IMR-90 (cell line): ENCODE measurements around the gene KDM1B. TPM values are rescaled to one million over a fixed set of nuclear protein-coding genes. Genes with fewer than 3 reads are reported as not detected.

Experiments used
- ATAC-seq: fragments of 200-7000 bp; cut with Tn5 transposase; 2 replicates; pipeline ENCODE4 v1.9.1; 2020; ENCODE audit warnings: low read depth, mild to moderate bottlenecking, moderate library complexity
- BruUV-seq: library from RNA; stranded (reverse); fragments of 400-500 nt; replicated peaks from 2 replicates; lab custom pipeline; 2021; lab: Mats Ljungman, UMichigan
- CTCF ChIA-PET: fragments of 300-600 bp; formaldehyde crosslinking; extraction: SDS; loops from one replicate; lab custom pipeline; 2021; ENCODE audit warnings: antibody characterized with exemption; lab: Yijun Ruan, JAX
- POLR2A ChIA-PET: fragments of 300-600 bp; sonication (Branson Sonifier 250); formaldehyde crosslinking; loops from one replicate; lab custom pipeline; 2022; ENCODE audit warnings: antibody characterized with exemption; ENCODE audit not compliant: unreplicated experiment; lab: Charles Lee
- DNase-seq: peaks from one replicate; pipeline ENCODE4 v3.0.0; 2013
- H2AFZ ChIP-seq: replicated peaks from 2 replicates; pipeline ENCODE3; 2013; ENCODE audit warnings: low read length, mild to moderate bottlenecking; ENCODE audit not compliant: poor library complexity
- H2AK5ac ChIP-seq: 2 replicates; pipeline ENCODE4 v1.6.1; 2013; ENCODE audit warnings: low read depth, low read length, inconsistent platforms
- H2AK9ac ChIP-seq: replicated peaks from 2 replicates; pipeline ENCODE3; 2013; ENCODE audit warnings: mild to moderate bottlenecking, low read depth, low read length, moderate library complexity; ENCODE audit not compliant: poor library complexity
- H2BK120ac ChIP-seq: 2 replicates; pipeline ENCODE4 v1.6.1; 2013; ENCODE audit warnings: low read depth, low read length, inconsistent platforms
- H2BK15ac ChIP-seq: 3 replicates; pipeline ENCODE4 v1.6.1; 2013; ENCODE audit warnings: low read depth, low read length, inconsistent platforms
- H2BK20ac ChIP-seq: 2 replicates; pipeline ENCODE4 v1.6.1; 2013; ENCODE audit warnings: low read depth, mild to moderate bottlenecking, inconsistent platforms, low read length, moderate library complexity
- H2BK5ac ChIP-seq: 2 replicates; pipeline ENCODE4 v1.6.1; 2013; ENCODE audit warnings: mild to moderate bottlenecking, low read depth, low read length, inconsistent platforms; ENCODE audit not compliant: poor library complexity, severe bottlenecking
- H3K14ac ChIP-seq: replicated peaks from 2 replicates; pipeline ENCODE4 v1.6.1; 2013; ENCODE audit warnings: low read depth, low read length, inconsistent platforms
- H3K18ac ChIP-seq: 2 replicates; pipeline ENCODE4 v1.6.1; 2013; ENCODE audit warnings: low read depth, low read length, control low read depth
- H3K23ac ChIP-seq: 2 replicates; pipeline ENCODE4 v1.6.1; 2013; ENCODE audit warnings: low read depth, low read length, inconsistent platforms
- H3K27ac ChIP-seq: 2 replicates; pipeline ENCODE4 v1.5.1; 2013; ENCODE audit warnings: mild to moderate bottlenecking, control low read depth, low read length; ENCODE audit not compliant: insufficient read depth
- H3K27me3 ChIP-seq: 2 replicates; pipeline ENCODE4 v1.6.1; 2013; ENCODE audit warnings: low read length; ENCODE audit not compliant: control insufficient read depth, insufficient read depth
- H3K36me3 ChIP-seq: 2 replicates; pipeline ENCODE4 v1.6.1; 2013; ENCODE audit warnings: low read length, mixed read lengths; ENCODE audit not compliant: control insufficient read depth, insufficient read depth
- H3K4ac ChIP-seq: 2 replicates; pipeline ENCODE4 v1.6.1; 2013; ENCODE audit warnings: low read depth, low read length, inconsistent platforms
- H3K4me1 ChIP-seq: 2 replicates; pipeline ENCODE4 v1.6.1; 2013; ENCODE audit warnings: low read length, mixed read lengths; ENCODE audit not compliant: control insufficient read depth, insufficient read depth
- H3K4me2 ChIP-seq: 2 replicates; pipeline ENCODE4 v1.6.1; 2013; ENCODE audit warnings: low read depth, mild to moderate bottlenecking, control low read depth, low read length, moderate library complexity
- H3K4me3 ChIP-seq: 2 replicates; pipeline ENCODE4 v1.5.1; 2013; ENCODE audit warnings: low read depth, mild to moderate bottlenecking, control low read depth, low read length, moderate library complexity; ENCODE audit not compliant: insufficient read depth
- H3K56ac ChIP-seq: 2 replicates; pipeline ENCODE4 v1.6.1; 2013; ENCODE audit warnings: low read length, inconsistent platforms; ENCODE audit not compliant: insufficient read depth; ENCODE audit errors: extremely low read depth
- H3K79me1 ChIP-seq, 2 experiments: 2 replicates each; pipeline ENCODE4 v1.6.1; 2013; ENCODE audit warnings: low read length in 2 of 2, inconsistent platforms in 1 of 2, low read depth in 1 of 2
- H3K9ac ChIP-seq: 2 replicates; pipeline ENCODE4 v1.6.1; 2013; ENCODE audit warnings: low read depth, low read length, control low read depth
- H3K9me1 ChIP-seq: 2 replicates; pipeline ENCODE4 v1.6.1; 2013; ENCODE audit warnings: low read length, inconsistent platforms; ENCODE audit not compliant: insufficient read depth
- H3K9me3 ChIP-seq: 2 replicates; pipeline ENCODE4 v1.6.1; 2013; ENCODE audit warnings: low read length; ENCODE audit not compliant: control insufficient read depth, insufficient read depth
- H4K20me1 ChIP-seq: 2 replicates; pipeline ENCODE4 v1.6.1; 2013; ENCODE audit warnings: low read length, inconsistent platforms; ENCODE audit not compliant: insufficient read depth
- H4K5ac ChIP-seq: 2 replicates; pipeline ENCODE4 v1.6.1; 2013; ENCODE audit warnings: mild to moderate bottlenecking, low read depth, low read length, control low read depth
- H4K8ac ChIP-seq, 2 experiments: 2 replicates each; pipeline ENCODE4 v1.6.1; 2013; ENCODE audit warnings: low read depth in 2 of 2, low read length in 2 of 2, control low read depth in 1 of 2, inconsistent platforms in 1 of 2
- H4K91ac ChIP-seq: 2 replicates; pipeline ENCODE4 v1.6.1; 2013; ENCODE audit warnings: low read depth, low read length, inconsistent platforms; ENCODE audit not compliant: insufficient read depth
- CEBPB ChIP-seq: IDR thresholded peaks from 2 replicates; pipeline ENCODE4 v1.6.1; 2012; ENCODE audit warnings: low read depth, low read length, improper control_type of control experiment
- FOS ChIP-seq: fragments of 150-350 bp; IDR thresholded peaks from 2 replicates; pipeline ENCODE4 v1.6.1; 2016; ENCODE audit warnings: low read depth, low read length
- MAZ ChIP-seq: IDR thresholded peaks from 2 replicates; pipeline ENCODE4 v1.6.1; 2012; ENCODE audit warnings: low read depth, mild to moderate bottlenecking, low read length, improper control_type of control experiment, moderate library complexity, borderline replicate concordance
- NFE2L2 ChIP-seq: fragments of 150-350 bp; IDR thresholded peaks from 2 replicates; pipeline ENCODE4 v1.6.1; 2016; ENCODE audit warnings: low read depth, mild to moderate bottlenecking, low read length
- RFX5 ChIP-seq: IDR thresholded peaks from 2 replicates; pipeline ENCODE4 v1.8.0; 2012; ENCODE audit warnings: low read depth, mild to moderate bottlenecking, low read length, moderate library complexity
- SMC3 ChIP-seq: fragments of 150-350 bp; IDR thresholded peaks from 2 replicates; pipeline ENCODE4 v1.6.1; 2016; ENCODE audit warnings: low read depth, mild to moderate bottlenecking, antibody characterized with exemption, low read length, moderate library complexity
- WGBS, 2 experiments: methylation state at CpG; one replicate each; pipeline versions ENCODE4 v1.1.5 to v1.1.7; 2013; ENCODE audit warnings: missing lambda C conversion rate in 2 of 2; ENCODE audit not compliant: insufficient read length in 1 of 2; ENCODE audit errors: extremely low coverage in 2 of 2; 5-methylcytosine and 5-hydroxymethylcytosine counted together
- dilution Hi-C: fragments of 300-500 bp; cut with HindIII; formaldehyde crosslinking; loops from one replicate; pipeline ENCODE4 v1.14.3; 2018; ENCODE audit warnings: low sequenced_read_pairs; ENCODE audit not compliant: unreplicated experiment
- in situ Hi-C: fragments of 300-500 bp; cut with MboI; formaldehyde crosslinking; loops from 3 replicates; pipeline ENCODE4 v1.14.3; 2019; ENCODE audit warnings: low sequenced_read_pairs, inconsistent platforms, mixed read lengths
- intact Hi-C: fragments of 100-400 bp; cut with micrococcal nuclease; formaldehyde crosslinking; loops from 2 replicates; pipeline ENCODE4 v1.10.0; 2022
- polyA plus RNA-seq, 3 experiments: library from polyadenylated mRNA; depleted of rRNA; stranded (reverse); fragments of >200 nt; gene quantifications; 2 replicates each; pipeline ENCODE4 v1.2.3, GENCODE V29; 2012; ENCODE audit warnings: low replicate concordance in 1 of 3
- total RNA-seq: library from RNA; depleted of rRNA; stranded (reverse); fragments of >200 nt; gene quantifications from 2 replicates; pipeline ENCODE4 v1.2.3, GENCODE V29; 2012
- TF ChIP-seq, protein P1 (sequence below): conservative IDR thresholded peaks from 2 replicates; pipeline ENCODE4 v1.5.1; 2012; ENCODE audit warnings: mild to moderate bottlenecking, low read depth, low read length, improper control_type of control experiment

The KDM1B gene
- total and polyA plus RNA-seq, 2 of the 4 experiments (the other 2 are of a cell fraction): 13.2 to 16.7 TPM

DNA sequence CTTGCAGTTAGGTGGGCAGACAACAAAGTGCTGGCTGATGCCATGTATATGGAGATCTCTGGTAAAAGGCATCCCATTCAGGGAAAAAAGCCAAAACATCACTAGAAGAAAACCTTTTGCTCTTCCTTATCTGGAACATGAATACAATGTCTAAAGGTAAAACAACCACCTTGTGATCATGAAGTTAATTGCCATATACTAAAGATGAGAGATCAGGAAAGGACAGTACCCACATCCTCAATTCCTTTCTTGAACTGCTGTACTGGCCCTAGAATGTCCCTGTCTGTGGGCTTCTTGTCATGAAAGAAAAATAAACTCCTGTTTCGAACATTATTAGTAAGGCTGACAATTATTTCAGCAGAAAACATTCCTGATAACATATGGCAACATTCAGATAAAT, 89.9 kb downstream of the KDM1B start:
- 0 out of 2 replicates have a peak, but pooled peaks cover 3% of the 10 kb centered on the region for H3K9me1 ChIP-seq
- ChIA-PET POLR2A (no interaction called here), CTCF (no interaction called here)
- H2AK9ac ChIP-seq: no peak overlapping the region
- dilution Hi-C loops (no loop called here), in situ Hi-C loops (no loop called here), intact Hi-C loops (loop anchor here (10.0 kb wide), 1 partner anchor 390 kb away; no protein-coding TSS in a partner anchor)
- no TSS peak for BruUV-seq
- peaks cover 23 to 64% of the 10 kb centered on the region in 2 experiments for H3K79me1 ChIP-seq
- no peak overlapping the region for H3K14ac ChIP-seq
- no peak overlapping the region for H3K4me3 ChIP-seq
- H4K5ac ChIP-seq: no peak overlapping the region
- H3K9me3 ChIP-seq: no peaks in the 10 kb centered on the region
- H3K23ac ChIP-seq: no peak overlapping the region
- H3K4ac ChIP-seq: no peak overlapping the region
- H3K27ac ChIP-seq: no peak overlapping the region
- H4K8ac ChIP-seq: no peak overlapping the region
- no peak overlapping the region for H2AFZ ChIP-seq
- TF ChIP-seq FOS: no peak
- TF ChIP-seq SMC3: no peak
- TF ChIP-seq, protein P1, sequence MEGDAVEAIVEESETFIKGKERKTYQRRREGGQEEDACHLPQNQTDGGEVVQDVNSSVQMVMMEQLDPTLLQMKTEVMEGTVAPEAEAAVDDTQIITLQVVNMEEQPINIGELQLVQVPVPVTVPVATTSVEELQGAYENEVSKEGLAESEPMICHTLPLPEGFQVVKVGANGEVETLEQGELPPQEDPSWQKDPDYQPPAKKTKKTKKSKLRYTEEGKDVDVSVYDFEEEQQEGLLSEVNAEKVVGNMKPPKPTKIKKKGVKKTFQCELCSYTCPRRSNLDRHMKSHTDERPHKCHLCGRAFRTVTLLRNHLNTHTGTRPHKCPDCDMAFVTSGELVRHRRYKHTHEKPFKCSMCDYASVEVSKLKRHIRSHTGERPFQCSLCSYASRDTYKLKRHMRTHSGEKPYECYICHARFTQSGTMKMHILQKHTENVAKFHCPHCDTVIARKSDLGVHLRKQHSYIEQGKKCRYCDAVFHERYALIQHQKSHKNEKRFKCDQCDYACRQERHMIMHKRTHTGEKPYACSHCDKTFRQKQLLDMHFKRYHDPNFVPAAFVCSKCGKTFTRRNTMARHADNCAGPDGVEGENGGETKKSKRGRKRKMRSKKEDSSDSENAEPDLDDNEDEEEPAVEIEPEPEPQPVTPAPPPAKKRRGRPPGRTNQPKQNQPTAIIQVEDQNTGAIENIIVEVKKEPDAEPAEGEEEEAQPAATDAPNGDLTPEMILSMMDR: no peak
- TF ChIP-seq RFX5: no peak
- no peak for TF ChIP-seq CEBPB
- no peak for TF ChIP-seq MAZ
- no peak for TF ChIP-seq NFE2L2
- H3K18ac ChIP-seq: no peak overlapping the region
- no peak overlapping the region for H3K56ac ChIP-seq
- no peak overlapping the region for H3K4me2 ChIP-seq
- no peak overlapping the region for H3K9ac ChIP-seq
- H3K36me3 ChIP-seq: peaks cover 25% of the 10 kb centered on the region
- no CpG with 5 or more reads among the region's 1 CpG for WGBS, 2 experiments
- no peak overlapping the region for H2AK5ac ChIP-seq
- H4K20me1 ChIP-seq: no peaks in the 10 kb centered on the region; the same call in 1 of the 2 replicates
- H3K27me3 ChIP-seq: no peaks in the 10 kb centered on the region
- DNase-seq: no peak
- H2BK15ac ChIP-seq: no peak overlapping the region
- no peak for ATAC-seq
- no peak overlapping the region for H2BK5ac ChIP-seq
- H2BK20ac ChIP-seq: no peak overlapping the region
- peaks cover 5% of the 10 kb centered on the region for H3K4me1 ChIP-seq
- H4K91ac ChIP-seq: no peak overlapping the region
- no peak overlapping the region for H2BK120ac ChIP-seq
